ENCODE measurements around the gene USP25.

GRCh38 chr21:15686506-15686905 is 43.3 kb upstream of the USP25 start:
- TF ChIP-seq POLR2AphosphoS5 (IDR thresholded peaks at IDR 0.05) (no peak), POLR2A (IDR thresholded peaks at IDR 0.05) (no peak), CTCF (IDR thresholded peaks at IDR 0.05) (no peak), EP300 (IDR thresholded peaks at IDR 0.05) (no peak)
